GM12878 (cell line): ENCODE measurements around the gene KLF3.

Experiments used
- CBX3 ChIP-seq: fragments of 200-600 bp; sonication (generic); IDR thresholded peaks from 2 replicates; pipeline ENCODE4 v1.6.1; 2016; ENCODE audit warnings: low read depth, borderline replicate concordance
- CTCF ChIP-seq, 3 experiments: IDR thresholded peaks in 2 of 3; conservative IDR thresholded peaks in 1 of 3; 2 replicates each; pipeline ENCODE4 v1.5.1; 2011; ENCODE audit warnings: low read depth in 3 of 3, low read length in 3 of 3, mild to moderate bottlenecking in 3 of 3, control low read depth in 2 of 3, moderate library complexity in 2 of 3, inconsistent platforms in 1 of 3, mixed read lengths in 1 of 3; ENCODE audit not compliant: control insufficient read depth in 2 of 3, insufficient read depth in 1 of 3; ENCODE audit errors: extremely low read depth in 1 of 3
- EZH2 ChIP-seq: IDR thresholded peaks from 2 replicates; pipeline ENCODE4 v1.6.1; 2012; ENCODE audit warnings: low read depth, mild to moderate bottlenecking, control low read depth, inconsistent platforms, low read length, borderline replicate concordance; ENCODE audit not compliant: control insufficient read depth
- TARDBP ChIP-seq: IDR thresholded peaks from 2 replicates; pipeline ENCODE4 v1.6.1; 2016; ENCODE audit warnings: borderline replicate concordance
- ZBTB40 ChIP-seq: fragments of 450-650 bp; IDR thresholded peaks from 2 replicates; pipeline ENCODE4 v1.6.1; 2016; ENCODE audit warnings: mild to moderate bottlenecking, moderate library complexity, borderline replicate concordance

GRCh38 chr4:38644201-38644600, 19.8 kb upstream of the KLF3 start:
- TF ChIP-seq CBX3 (no peak), CTCF (IDR thresholded peaks at IDR 0.05 in 2 of 3, conservative IDR thresholded peaks at IDR 0.05 in 1 of 3; ENCODE audit: control insufficient read depth in 2 of 3, extremely low read depth in 1 of 3, insufficient read depth in 1 of 3, low read depth in 3 of 3, low read length in 3 of 3) (no peak), EZH2 (no peak), TARDBP (no peak), ZBTB40 (no peak)
